Spleen (tissue), 7 donors: ENCODE data around the gene LPP.

ENCODE experiments used
- POLR2A ChIP-seq, 3 donors: fragments of 450-650 bp; IDR thresholded peaks; one replicate each; pipeline ENCODE4 v1.5.1; 2017; ENCODE audit warnings: antibody characterized with exemption in 3 of 3, mild to moderate bottlenecking in 1 of 3
- POLR2AphosphoS5 ChIP-seq, 3 donors: sonication (generic); formaldehyde crosslinking; IDR thresholded peaks; one replicate each; pipeline ENCODE4 v1.5.1; 2017; ENCODE audit warnings: antibody characterized with exemption in 3 of 3
- TF ChIP-seq, protein P1 (sequence below), 11 experiments: fragments of 200-600 bp in 7 of 11; fragments of 450-650 bp in 4 of 11; sonication (generic) in 4 of 11; IDR thresholded peaks in 8 of 11; conservative IDR thresholded peaks in 3 of 11; 1 replicate in 7 of 11; 2 replicates in 4 of 11; pipeline versions ENCODE4 v1.4.0 to v1.8.0; 2016 to 2021; ENCODE audit warnings: antibody characterized with exemption in 11 of 11, inconsistent platforms in 4 of 11, mild to moderate bottlenecking in 1 of 11
- donor health status: DM: no; HTN: no; CAD: no; lungs with moderate emphysema.
- donor health status: DM: no; HTN: no; CAD: no.
- donor health status: DM: no; HTN: no; CAD: no.

- TF ChIP-seq, protein P1, sequence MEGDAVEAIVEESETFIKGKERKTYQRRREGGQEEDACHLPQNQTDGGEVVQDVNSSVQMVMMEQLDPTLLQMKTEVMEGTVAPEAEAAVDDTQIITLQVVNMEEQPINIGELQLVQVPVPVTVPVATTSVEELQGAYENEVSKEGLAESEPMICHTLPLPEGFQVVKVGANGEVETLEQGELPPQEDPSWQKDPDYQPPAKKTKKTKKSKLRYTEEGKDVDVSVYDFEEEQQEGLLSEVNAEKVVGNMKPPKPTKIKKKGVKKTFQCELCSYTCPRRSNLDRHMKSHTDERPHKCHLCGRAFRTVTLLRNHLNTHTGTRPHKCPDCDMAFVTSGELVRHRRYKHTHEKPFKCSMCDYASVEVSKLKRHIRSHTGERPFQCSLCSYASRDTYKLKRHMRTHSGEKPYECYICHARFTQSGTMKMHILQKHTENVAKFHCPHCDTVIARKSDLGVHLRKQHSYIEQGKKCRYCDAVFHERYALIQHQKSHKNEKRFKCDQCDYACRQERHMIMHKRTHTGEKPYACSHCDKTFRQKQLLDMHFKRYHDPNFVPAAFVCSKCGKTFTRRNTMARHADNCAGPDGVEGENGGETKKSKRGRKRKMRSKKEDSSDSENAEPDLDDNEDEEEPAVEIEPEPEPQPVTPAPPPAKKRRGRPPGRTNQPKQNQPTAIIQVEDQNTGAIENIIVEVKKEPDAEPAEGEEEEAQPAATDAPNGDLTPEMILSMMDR (IDR thresholded peaks at IDR 0.05 in 8 of 11, conservative IDR thresholded peaks at IDR 0.05 in 3 of 11) = no peak
- TF ChIP-seq POLR2AphosphoS5 (IDR thresholded peaks at IDR 0.05) = no peak
- TF ChIP-seq POLR2A (IDR thresholded peaks at IDR 0.05) = no peak
Measured at GRCh38 chr3:188402229-188402628, 248.3 kb downstream of the LPP start.
